ENCODE results near the gene SORCS2.

SORCS2 gene

GRCh38 chr4:7628432-7628831 is 436.1 kb downstream of the SORCS2 start:
- ChIA-PET CTCF (interaction anchor here (1.2 kb wide), 1 partner anchor 9 kb away, joined by 3 read pairs; no protein-coding TSS in a partner anchor), POLR2A (no interaction called here)
- no peak for TF ChIP-seq CTCF (IDR thresholded peaks at IDR 0.05; ENCODE audit: control extremely low read depth, extremely low read depth, low read depth, missing control alignments)
- no peak for DNase-seq (ENCODE audit: extremely low spot score)

GRCh38 chr4:7629501-7630254 is 437.3 kb downstream of the SORCS2 start:
- TF ChIP-seq CTCF (IDR thresholded peaks at IDR 0.05; ENCODE audit: control extremely low read depth, extremely low read depth, low read depth, missing control alignments) = no peak
- CTCF ChIA-PET = no interaction called here
- DNase-seq (ENCODE audit: extremely low spot score) = no peak
- POLR2A ChIA-PET = no interaction called here

- DNase-seq (ENCODE audit: extremely low spot score) = no peak
- ChIA-PET CTCF (no interaction called here), POLR2A (no interaction called here)
- TF ChIP-seq CTCF (IDR thresholded peaks at IDR 0.05; ENCODE audit: control extremely low read depth, extremely low read depth, low read depth, missing control alignments) = no peak
These were observed 438.4 kb downstream of the SORCS2 start for GRCh38 chr4:7630568-7631287.

- no peak for DNase-seq (ENCODE audit: extremely low spot score)
- CTCF ChIA-PET = no interaction called here
- POLR2A ChIA-PET = no interaction called here
- TF ChIP-seq CTCF (IDR thresholded peaks at IDR 0.05; ENCODE audit: control extremely low read depth, extremely low read depth, low read depth, missing control alignments) = no peak
These were observed 439.1 kb downstream of the SORCS2 start for GRCh38 chr4:7631288-7632014.

GRCh38 chr4:7632341-7632740 is 440.0 kb downstream of the SORCS2 start:
- DNase-seq (ENCODE audit: extremely low spot score) = no peak
- ChIA-PET CTCF (no interaction called here), POLR2A (no interaction called here)
- TF ChIP-seq CTCF (IDR thresholded peaks at IDR 0.05; ENCODE audit: control extremely low read depth, extremely low read depth, low read depth, missing control alignments) = no peak

- CTCF ChIA-PET = no interaction called here
- POLR2A ChIA-PET = no interaction called here
- TF ChIP-seq CTCF (IDR thresholded peaks at IDR 0.05; ENCODE audit: control extremely low read depth, extremely low read depth, low read depth, missing control alignments) = no peak
- no peak for DNase-seq (ENCODE audit: extremely low spot score)
These were observed 440.6 kb downstream of the SORCS2 start for GRCh38 chr4:7632971-7633370.

All from GM10248 (cell line).